HG03039 (cell line): ENCODE results near the gene EXOC3L2.

Experiments used
- ATAC-seq: cut with Tn5 transposase; IDR thresholded peaks from one replicate; pipeline ENCODE4 v1.9.1; 2021; ENCODE audit warnings: mild to moderate bottlenecking, moderate library complexity; ENCODE audit not compliant: unreplicated experiment

Gene EXOC3L2

DNA sequence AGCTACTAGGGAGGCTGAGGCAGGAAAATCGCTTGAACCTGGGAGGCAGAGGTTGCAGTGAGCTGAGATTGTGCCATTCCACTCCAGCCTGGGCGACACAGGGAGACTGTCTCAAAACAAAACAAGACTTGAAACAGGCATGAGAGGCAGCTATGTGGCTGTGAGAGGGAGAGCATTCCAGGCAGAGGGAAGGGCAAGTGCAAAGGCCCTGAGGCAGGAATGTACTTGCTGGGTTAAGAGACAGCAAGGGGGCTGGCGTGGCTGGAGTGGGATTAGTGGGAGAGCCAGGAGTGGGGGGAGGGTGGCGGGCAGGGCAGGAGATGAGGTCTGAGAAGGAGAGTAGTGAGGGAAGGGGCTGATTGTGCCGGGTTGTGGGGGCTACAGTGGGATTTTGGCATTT lies 21.3 kb downstream of the EXOC3L2 start:
- ATAC-seq: no peak

DNA sequence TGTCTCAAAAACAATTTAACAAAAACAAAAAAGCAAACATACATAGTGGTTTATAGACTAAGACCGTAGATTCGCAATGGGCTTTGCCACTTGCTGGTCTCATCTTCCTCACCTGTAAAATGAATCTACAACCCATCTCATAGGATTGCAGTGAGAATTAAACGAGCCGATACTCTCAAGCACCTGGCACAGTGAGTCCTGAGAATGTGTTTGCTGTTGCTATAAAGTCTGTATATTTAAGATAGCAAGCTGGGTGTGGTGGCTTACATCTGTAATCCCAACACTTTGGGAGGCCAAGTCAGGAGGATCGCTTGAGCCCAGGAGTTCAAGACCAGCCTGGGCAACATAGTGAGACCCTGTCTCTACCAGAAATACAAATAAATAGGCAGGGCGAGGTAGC lies 22.5 kb downstream of the EXOC3L2 start:
- ATAC-seq: no peak

DNA sequence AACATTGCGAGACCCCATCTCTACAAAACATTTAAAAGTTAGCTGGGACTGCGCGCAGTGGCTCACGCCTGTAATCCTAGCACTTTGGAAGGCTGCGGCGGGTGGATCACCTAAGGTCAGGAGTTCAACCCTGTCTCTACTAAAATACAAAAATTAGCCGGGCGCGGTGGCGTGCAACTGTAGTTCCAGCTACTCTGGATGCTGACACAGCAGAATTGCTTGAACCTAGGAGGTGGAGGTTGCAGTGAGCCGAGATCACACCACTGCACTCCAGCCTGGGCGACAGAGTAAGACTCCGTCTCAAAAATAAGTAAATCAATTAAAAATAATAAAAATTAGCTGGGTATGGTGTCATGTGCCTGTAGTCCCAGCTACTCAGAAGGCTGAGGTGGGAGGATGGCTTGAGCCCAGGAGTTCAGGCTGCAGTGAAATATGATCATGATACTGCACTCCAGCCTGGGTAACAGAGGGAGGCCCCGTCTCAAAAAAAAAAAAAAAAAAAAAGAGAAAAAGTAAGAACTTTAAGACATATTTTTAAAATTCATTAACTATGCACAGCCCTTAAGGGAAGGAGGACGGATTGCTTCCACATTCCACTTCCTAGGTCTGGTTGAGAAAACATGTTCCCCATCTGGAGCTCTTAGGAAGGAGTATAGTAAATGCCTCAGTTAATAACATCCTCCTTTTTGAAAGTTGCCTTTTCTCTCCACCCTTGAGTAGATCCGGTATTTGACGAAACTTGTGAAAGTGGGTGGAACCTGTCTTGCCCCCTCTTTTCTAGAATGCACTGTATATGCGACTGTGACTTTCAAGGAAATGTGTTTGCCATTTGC lies 26.1 kb downstream of the EXOC3L2 start:
- ATAC-seq: no peak

DNA sequence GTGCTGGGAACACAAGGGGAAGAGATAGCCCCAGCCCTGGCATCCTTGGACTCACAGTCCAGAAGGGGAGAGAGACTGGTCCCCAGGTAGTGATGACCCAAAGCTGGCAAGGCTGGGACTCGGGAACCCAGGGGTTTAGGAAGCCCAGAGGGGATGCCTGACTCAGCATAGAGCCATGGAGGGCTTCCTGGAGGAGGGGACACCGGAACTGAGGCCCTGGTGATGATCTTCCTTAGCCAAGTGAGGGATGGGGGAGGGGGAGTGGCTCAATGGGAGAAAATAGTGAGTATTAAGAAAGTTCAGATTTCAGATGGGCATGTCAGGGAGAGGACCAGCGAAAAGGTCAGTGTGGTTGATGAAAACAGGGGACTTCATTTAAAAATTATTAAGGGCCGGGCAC lies 26.8 kb downstream of the EXOC3L2 start:
- ATAC-seq: no peak

DNA sequence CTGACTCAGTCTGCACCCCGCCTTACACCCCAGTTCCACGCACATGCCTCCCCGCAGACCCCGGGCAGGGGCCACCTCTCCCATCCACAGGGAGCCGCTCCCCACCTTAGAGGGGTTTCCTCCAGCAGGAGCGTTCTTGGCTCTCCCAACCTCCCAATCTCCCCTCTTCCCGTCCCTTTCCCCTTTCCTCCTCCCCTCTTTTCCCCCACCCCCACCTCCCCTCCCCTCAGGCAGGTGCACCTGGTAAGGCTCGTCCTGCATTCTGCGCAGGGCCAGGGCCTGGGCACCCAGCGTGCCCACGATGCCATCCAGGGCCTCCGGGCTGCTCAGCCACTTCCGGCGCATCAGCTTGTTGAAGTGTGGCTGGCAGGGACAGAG lies 27.3 kb downstream of the EXOC3L2 start:
- no peak for ATAC-seq

DNA sequence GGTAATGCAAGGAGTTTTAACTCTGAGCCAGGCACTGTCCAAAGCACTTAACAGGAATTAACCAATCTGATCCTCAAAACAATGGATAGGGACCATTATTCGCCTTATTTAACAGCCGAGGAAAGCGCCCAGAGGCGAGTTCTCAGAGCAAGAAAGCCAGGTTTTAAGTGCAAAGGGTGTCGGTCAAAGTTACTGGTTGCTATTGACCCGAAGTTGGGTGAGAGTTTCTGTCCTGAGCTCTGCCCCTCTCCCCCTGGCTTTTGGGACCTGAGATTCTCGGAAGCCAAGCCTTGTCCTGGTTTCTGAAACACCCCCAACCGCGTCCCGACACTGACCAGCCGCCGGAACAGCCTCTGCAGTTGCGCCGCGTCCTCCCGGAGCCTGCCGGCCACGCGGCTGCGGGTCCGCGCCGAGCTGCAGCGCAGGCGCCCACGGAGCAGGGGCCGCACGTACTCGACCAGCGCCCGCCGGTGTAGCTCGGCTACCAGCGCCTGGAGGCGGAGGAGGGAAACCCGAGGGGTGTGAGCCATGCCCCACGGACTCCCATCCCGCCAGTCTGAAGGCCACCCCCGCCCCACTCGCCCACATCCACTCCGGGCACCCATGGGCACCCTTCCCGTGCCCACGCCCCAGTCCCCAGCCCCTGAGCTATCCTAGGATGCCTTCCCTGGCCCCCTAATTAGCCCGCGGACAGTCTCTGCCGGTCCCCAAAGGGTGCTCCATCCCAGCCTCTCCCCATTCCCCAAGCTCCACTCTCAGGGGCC lies 27.8 kb downstream of the EXOC3L2 start:
- ATAC-seq: no peak

DNA sequence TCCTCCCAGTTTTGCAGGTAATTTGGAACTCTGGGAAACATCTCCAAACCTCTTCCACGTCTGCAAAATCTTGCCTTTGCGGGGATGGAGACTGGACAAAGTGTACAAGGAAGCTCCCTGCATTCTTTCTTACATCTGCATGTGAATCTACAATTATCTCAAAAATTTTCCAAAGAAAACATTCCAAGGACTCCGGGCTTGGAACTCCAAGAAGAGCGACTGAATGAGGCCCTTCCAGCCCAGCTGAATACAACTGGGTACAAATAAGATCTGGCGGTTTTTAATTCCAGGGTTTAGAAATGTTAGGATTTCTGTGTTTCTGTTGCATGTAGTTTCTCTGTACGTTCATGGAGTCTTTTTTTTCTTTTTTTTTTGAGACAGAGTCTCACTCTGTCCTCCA lies 28.5 kb downstream of the EXOC3L2 start:
- no peak for ATAC-seq

DNA sequence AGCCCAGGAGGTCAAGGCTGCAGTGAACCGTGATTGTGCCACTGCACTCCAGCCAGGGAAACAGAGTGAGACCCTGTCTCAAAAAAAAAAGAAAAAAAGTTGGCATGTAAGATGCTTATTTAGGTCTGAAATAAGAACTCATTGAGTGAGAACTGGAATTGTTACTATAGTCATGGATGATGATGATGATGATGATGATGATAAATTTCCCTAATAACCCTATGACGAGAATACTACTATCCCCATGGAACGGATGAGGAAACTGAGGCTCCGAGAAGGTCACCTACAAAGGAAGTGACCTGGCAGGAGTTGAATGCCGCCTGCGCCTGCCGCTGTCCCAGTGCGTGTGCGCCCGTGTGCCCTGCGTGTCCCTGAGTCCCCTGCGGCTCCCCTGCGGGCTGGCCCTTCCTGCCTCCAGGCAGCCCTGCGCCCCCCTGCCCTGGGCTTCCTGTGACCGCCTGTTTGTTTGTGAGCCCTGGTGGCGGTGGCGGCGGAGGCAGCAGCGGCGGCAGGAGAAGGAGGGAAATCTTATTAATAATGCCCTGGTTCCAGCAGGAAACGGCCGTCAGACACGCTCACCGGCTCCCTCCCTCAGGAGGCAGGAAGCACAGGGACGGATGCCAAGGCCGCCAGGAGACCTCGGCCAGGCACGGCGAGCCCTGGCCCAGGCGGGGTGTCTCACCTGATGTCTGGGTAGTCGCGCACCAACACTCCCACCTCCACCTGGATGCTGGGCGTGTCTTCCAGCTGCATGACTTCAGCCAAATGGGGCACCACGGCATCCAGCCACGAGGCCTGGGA lies 29.6 kb downstream of the EXOC3L2 start:
- ATAC-seq: no peak

DNA sequence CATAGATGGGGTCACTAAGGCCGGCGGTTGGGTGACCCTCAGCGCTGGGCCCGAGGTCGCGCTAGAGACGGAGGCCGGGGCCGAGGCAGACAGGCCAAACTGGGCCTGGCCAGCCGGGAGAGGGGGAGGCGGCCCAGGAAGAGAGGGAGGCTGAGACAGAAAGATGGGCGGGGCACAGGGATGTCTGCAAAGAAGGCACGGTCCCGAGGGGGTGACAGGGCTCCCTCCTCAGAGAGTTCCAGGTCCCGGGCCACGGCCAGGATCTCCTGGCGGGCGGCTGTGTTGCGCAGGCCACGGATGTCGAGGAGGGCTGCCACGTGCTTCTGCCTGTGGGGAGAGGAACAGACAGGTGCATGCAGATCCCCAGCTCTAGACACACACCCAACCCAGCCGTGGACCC lies 32.2 kb downstream of the EXOC3L2 start:
- no peak for ATAC-seq

DNA sequence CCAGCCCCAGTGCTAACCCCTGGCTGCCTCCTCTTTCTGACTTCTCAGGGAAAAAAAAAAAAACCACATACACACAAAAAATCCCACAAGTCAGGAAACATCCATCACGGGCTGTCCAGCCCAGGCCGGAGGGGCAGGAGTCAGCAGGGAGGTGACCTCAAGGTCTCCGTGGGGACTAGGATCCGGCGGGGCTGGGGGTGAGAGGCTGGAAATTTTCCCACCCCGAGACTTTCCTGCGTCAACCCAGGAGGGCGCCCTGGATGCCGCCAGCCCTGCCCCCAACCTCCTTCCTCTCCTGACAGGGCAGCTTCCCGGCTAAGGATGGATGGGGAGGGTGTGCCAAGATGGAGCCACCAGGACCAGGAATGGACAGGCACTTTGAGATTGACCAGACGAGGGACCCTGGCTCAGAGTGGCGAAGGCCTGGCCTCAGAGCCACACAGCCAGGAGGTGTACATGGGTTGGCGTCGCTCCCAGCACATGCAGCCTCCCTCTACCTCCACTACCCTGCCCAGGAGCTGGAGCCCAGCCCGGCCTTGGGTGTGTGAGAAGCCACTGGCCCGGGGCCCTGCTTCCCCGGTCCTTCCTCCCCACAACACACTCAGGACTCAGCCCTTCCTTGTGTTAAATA lies 33.3 kb downstream of the EXOC3L2 start:
- ATAC-seq: no peak

DNA sequence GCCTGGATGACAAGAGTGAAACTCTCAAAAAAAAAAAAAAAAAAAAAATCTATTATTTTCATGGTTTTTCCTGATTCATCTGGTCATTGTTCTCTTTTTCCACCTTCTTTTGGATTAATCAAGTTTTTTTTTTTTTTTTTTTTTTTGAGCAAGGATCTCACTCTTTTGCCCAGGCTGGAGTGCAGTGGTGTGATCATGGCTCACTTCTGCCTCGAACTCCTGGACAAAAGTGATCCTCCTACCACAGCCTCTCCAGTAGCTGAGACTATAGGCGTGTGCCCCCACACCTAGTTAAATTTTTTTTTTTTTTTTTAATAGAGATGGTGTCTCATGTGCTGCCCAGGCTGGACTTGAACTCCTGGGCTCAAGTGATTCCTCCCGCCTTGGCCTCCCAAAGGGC lies 38.9 kb downstream of the EXOC3L2 start:
- ATAC-seq: no peak

DNA sequence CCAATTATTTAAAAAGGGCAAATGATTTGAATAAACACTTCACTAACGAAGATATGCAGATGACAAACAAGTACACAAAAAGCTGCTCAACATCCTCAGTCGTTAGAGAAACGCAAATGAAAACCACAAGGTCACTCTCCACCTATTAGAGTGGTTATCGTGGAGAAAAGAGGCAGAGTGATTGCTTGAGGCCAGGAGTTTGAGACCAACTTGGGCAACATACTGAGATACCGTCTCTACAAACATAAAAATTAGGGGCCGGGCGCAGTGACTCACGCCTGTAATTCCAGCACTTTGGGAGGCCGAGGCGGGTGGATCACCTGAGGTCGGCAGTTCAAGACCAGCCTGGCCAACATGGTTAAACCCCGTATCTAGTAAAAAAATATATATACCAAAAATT lies 39.4 kb downstream of the EXOC3L2 start:
- ATAC-seq: no peak

DNA sequence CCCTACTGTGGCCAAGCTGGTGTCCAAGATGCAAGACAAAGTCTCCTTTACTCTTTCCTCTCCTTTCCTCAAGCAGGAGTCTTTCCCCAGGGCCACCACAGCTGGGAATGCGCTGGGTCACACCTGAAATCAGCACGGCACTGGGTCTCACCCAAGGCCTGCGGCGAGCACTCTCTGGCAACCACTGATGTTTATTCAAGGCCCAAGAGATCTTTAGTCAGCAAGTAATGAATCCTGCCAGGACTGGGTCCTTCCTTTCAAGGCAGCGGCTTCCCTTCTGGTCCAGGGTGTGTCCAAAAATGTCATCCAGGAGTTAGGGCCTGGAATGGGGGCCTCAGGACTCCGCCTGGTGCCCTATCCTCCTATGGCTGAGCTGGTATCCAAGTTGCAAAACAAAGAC lies 42.6 kb downstream of the EXOC3L2 start:
- ATAC-seq: no peak

DNA sequence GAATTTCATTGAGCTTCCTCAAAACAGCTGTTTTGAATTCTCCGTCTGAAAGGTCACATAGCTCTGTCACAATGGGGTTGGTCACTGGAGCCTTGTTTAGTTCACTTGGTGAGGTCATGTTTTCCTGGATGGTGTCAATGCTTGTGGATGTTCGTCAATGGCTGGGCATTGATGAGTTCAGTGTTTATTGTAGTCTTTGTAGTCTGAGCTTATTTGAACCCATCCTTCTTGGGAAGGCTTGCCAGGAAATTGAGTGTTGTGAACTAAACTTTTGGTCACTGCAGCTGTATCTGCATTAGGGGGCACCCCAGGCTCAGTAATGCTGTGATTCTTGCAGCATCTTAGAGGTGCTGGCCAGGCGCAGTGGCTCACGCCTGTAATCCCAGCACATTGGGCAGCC lies 44.6 kb downstream of the EXOC3L2 start:
- ATAC-seq: no peak

DNA sequence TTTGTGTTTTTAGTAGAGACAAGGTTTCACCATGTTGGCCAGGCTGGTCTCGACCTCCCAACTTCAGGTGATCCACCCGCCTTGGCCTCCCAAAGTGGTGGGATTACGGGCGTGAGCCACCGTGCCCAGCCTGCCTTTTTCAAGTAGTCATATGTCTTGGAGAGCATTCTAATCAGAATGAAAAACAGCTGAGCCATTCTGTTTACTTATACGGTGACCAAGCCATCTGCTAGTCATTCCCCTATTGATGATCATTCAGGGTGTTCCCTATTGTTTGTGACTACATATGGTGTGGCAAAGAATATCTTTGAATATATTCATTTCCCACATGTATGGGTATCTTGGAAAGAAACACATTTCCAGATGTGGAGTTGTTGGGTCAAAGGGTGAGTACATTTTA lies 49.4 kb downstream of the EXOC3L2 start:
- ATAC-seq: no peak

DNA sequence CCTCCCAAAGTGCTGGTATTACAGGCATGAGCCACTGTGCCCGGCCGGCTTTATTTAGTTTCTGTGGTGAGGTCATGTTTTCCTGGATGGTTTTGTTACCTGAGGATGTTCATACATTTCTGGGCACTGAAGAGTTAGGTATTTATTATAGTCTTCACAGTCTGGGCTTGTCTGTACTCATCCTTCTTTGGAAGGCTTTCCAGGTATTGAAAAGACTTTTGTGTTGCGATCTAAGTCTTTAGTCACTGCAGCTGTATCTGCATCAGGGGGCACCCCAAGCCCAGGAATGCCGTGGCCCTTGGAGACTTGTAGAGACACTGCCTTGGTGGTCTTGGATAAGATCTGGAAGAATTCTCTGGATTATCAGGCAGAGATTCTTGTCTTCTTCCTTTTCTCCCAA lies 53.8 kb downstream of the EXOC3L2 start:
- ATAC-seq: no peak

DNA sequence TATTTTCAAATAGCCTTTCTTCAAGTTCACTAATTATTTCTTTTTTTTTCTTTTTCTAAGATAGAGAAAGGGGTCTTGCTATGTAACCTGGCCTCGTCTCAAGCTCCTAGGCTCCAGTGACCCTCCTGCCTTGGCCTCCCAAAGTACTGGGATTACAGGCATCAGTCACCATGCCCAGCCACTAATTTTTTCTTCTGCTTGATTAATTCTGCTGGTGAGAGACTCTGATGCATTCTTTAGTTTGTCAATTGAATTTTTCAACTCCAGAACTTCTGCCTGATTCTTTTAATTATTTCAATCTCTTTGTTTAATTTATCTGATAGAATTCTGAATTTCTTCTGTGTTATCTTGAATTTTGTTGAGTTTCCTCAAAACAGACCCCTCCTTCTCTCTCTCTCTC lies 55.2 kb downstream of the EXOC3L2 start:
- no peak for ATAC-seq

DNA sequence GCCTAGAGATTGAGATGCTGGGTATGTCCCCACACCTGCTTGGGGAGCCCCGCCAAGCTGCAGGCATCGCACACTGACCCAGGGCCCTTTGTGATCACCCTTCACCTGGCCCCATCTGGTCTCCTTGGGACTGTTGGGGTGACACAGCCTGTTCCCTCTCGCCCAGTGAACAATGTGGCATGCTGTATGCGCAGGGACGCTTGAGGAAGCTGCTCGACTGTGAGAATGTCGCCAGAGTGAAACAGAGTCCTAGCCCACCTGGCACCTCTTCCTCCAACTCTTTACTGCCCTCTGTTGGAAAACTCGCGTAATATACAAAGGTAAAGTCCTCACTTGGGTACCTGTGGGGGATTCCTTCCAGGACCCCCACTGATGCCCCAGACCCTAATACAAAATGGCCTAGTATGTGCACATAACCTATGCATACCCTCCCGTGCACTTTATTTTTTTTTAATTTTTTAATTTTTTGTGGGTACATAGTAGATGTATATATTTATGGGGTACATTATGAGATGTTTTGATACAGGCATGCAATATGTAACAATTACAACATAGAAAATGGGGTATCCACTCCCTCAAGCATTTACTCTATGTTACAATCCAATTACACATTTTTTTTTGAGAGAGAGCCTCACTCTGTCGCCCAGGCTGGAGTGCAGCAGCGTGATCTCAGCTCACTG lies 57.6 kb downstream of the EXOC3L2 start:
- ATAC-seq: no peak

DNA sequence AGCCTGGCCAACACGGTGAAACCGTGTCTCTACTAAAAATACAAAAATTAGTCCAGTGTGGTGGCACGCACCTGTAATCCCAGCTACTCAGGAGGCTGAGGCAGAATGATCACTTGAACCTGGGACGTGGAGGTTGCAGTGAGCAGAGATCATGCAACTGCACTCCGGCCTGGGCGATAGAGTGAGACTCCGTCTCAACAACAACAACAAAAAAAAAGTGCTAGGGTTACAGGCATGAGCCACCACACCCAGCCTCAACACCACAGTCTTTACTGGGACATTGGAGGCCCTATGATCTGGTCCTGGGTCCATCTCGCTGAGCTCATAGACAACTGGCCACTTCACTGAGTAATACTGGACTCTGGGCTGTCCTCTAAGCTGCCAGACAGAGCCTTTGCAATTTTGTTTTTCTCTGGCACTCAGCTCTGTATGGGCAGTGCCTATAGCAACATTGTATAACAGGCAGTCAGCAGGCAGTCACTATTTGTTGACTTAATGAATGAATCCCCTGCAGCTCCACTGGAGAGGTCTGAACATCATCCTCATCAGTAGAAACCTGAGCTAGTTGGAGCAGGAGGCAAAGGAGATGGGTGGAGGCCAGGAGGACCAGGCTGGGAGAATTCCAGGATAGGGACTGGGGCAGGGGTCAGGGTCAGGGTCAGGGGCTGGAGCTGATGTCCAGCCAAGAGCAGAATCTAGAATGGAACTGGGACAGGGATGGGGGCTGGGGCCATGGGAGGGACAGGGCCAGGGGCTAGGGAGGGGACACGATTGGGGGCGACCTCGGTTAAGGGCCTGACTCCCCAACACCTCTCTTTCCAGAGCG lies 58.5 kb downstream of the EXOC3L2 start:
- ATAC-seq: no peak

DNA sequence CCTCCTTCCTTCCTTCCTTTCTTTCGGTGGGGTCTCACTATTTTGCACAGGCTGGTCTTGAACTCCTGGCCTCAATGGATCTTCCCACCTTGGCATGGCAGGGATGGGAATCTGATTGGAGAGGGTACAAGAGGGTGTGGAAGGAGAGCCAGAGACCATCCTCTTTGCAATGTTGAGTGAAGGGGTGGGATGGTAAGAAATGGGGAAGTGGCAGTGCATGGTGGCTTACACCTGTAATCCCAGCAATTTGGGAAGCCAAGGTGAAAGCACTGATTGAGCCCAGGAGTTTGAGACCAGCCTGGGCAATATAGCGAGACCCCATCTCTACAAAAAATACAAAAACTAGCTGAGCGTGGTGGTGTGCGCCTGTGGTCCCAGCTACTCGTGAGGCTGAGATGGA lies 61.1 kb downstream of the EXOC3L2 start:
- no peak for ATAC-seq
